Astrocyte (in vitro differentiated cells and primary cell): ENCODE data around the gene TEX14. TPM values are rescaled to one million over a fixed set of nuclear protein-coding genes. Genes with fewer than 3 reads are reported as not detected.
A peak's percentile ranks its signal among the peaks of the same experiment; 100 is the strongest.

ENCODE experiments used
- DNase-seq: peaks from one replicate; pipeline ENCODE4 v3.0.0-alpha.2; 2010; ENCODE audit warnings: low read depth
- FAIRE-seq: peaks from 2 replicates; lab custom pipeline; 2011; peaks lifted over from hg19 to GRCh38; lab: Jason Lieb, UNC
- H2AFZ ChIP-seq: 2 replicates; pipeline ENCODE4 v1.6.0; 2012; ENCODE audit warnings: low read depth, low read length, inconsistent platforms
- H3K27ac ChIP-seq: 2 replicates; pipeline ENCODE4 v1.5.1; 2011; ENCODE audit warnings: low read depth, low read length, inconsistent platforms
- H3K27me3 ChIP-seq: 2 replicates; pipeline ENCODE4 v1.6.0; 2011; ENCODE audit warnings: low read length, inconsistent platforms; ENCODE audit not compliant: insufficient read depth
- H3K36me3 ChIP-seq: 2 replicates; pipeline ENCODE4 v1.5.1; 2011; ENCODE audit warnings: low read length, inconsistent platforms; ENCODE audit not compliant: insufficient read depth
- H3K4me1 ChIP-seq: 2 replicates; pipeline ENCODE4 v1.5.1; 2011; ENCODE audit warnings: low read length, inconsistent platforms; ENCODE audit not compliant: insufficient read depth
- H3K4me2 ChIP-seq: 2 replicates; pipeline ENCODE4 v1.6.0; 2012; ENCODE audit warnings: low read length, inconsistent platforms
- H3K4me3 ChIP-seq: 2 replicates; pipeline ENCODE4 v1.5.1; 2011; ENCODE audit warnings: low read depth, mild to moderate bottlenecking, low read length, inconsistent platforms; ENCODE audit not compliant: insufficient read depth
- H3K79me2 ChIP-seq: 2 replicates; pipeline ENCODE4 v1.6.0; 2012; ENCODE audit warnings: mild to moderate bottlenecking, low read length, inconsistent platforms; ENCODE audit not compliant: insufficient read depth
- H3K9ac ChIP-seq: 2 replicates; pipeline ENCODE4 v1.6.0; 2012; ENCODE audit warnings: mild to moderate bottlenecking, low read length, inconsistent platforms
- H3K9me3 ChIP-seq: 2 replicates; pipeline ENCODE4 v1.5.1; 2012; ENCODE audit warnings: low read depth, mild to moderate bottlenecking, low read length, inconsistent platforms; ENCODE audit not compliant: insufficient read depth
- H4K20me1 ChIP-seq: 2 replicates; pipeline ENCODE4 v1.6.0; 2012; ENCODE audit warnings: low read length, inconsistent platforms; ENCODE audit not compliant: insufficient read depth
- H3K27ac Mint-ChIP-seq: one replicate; pipeline ENCODE4 v1.8.0; 2021; ENCODE audit warnings: mild to moderate bottlenecking, mixed read lengths; ENCODE audit not compliant: unreplicated experiment
- H3K27me3 Mint-ChIP-seq: one replicate; pipeline ENCODE4 v1.8.0; 2021; ENCODE audit warnings: low read depth, mixed read lengths; ENCODE audit not compliant: unreplicated experiment
- H3K36me3 Mint-ChIP-seq: one replicate; pipeline ENCODE4 v1.8.0; 2021; ENCODE audit warnings: low read depth, mixed read lengths; ENCODE audit not compliant: unreplicated experiment
- H3K4me1 Mint-ChIP-seq: one replicate; pipeline ENCODE4 v1.8.0; 2021; ENCODE audit warnings: low read depth, mixed read lengths; ENCODE audit not compliant: unreplicated experiment
- H3K4me3 Mint-ChIP-seq: one replicate; pipeline ENCODE4 v1.8.0; 2021; ENCODE audit warnings: mild to moderate bottlenecking, moderate library complexity, mixed read lengths; ENCODE audit not compliant: unreplicated experiment
- H3K9me3 Mint-ChIP-seq: one replicate; pipeline ENCODE4 v1.8.0; 2021; ENCODE audit warnings: mild to moderate bottlenecking, mixed read lengths; ENCODE audit not compliant: unreplicated experiment
- CTCF ChIP-seq: IDR thresholded peaks from 2 replicates; pipeline ENCODE4 v1.5.1; 2011; ENCODE audit warnings: low read depth, mild to moderate bottlenecking, inconsistent platforms, low read length, moderate library complexity; ENCODE audit not compliant: insufficient read depth
- EZH2 ChIP-seq: IDR thresholded peaks from 2 replicates; pipeline ENCODE4 v1.6.1; 2012; ENCODE audit warnings: mild to moderate bottlenecking, low read length, inconsistent platforms; ENCODE audit not compliant: insufficient read depth
- total RNA-seq: library from RNA; stranded (reverse); gene quantifications from 2 replicates; pipeline ENCODE4 v1.2.1, GENCODE V29; 2021

The TEX14 gene
- total RNA-seq, 1 donor from 2014 or later: 0.09 TPM

GRCh38 chr17:58632324-58633314 lies 59.2 kb downstream of the TEX14 start:
- no peaks in the 10 kb centered on the region for H3K79me2 ChIP-seq
- no peak for TF ChIP-seq EZH2
- no peak for TF ChIP-seq CTCF
- peak overlapping the region; percentile 71 for H3K4me2 ChIP-seq
- no peaks in the 10 kb centered on the region for H3K4me1 ChIP-seq
- peak overlapping the region; percentile 92 for H3K9ac ChIP-seq
- DNase-seq (no peak), FAIRE-seq (no peak)
- no peaks in the 10 kb centered on the region for H3K9me3 ChIP-seq
- Mint-ChIP-seq H3K4me1 (no peaks in the 10 kb centered on the region), H3K4me3 (no peak overlapping the region), H3K9me3 (no peaks in the 10 kb centered on the region), H3K27me3 (peaks cover 2% of the 10 kb centered on the region), H3K27ac (no peak overlapping the region), H3K36me3 (no peaks in the 10 kb centered on the region)
- peak overlapping the region; percentile 99 for H3K27ac ChIP-seq
- H2AFZ ChIP-seq: peak overlapping the region; percentile 74
- H3K4me3 ChIP-seq: peak overlapping the region; percentile 54
- no peaks in the 10 kb centered on the region for H3K27me3 ChIP-seq
- no peaks in the 10 kb centered on the region for H3K36me3 ChIP-seq
- H4K20me1 ChIP-seq: no peaks in the 10 kb centered on the region

- no peaks in the 10 kb centered on the region for H3K36me3 Mint-ChIP-seq
- H3K79me2 ChIP-seq: no peaks in the 10 kb centered on the region
Observed at GRCh38 chr17:58631523-58632323, 60.1 kb downstream of the TEX14 start.

More at GRCh38 chr17:58631523-58632323, 60.1 kb downstream of the TEX14 start:
- Mint-ChIP-seq H3K27ac (no peak overlapping the region), H3K27me3 (peaks cover 2% of the 10 kb centered on the region), H3K4me3 (no peak overlapping the region), H3K4me1 (no peaks in the 10 kb centered on the region), H3K9me3 (no peaks in the 10 kb centered on the region)
- Histone ChIP-seq H3K27ac (peak overlapping the region; percentile 99), H3K4me1 (no peaks in the 10 kb centered on the region), H2AFZ (peak overlapping the region; percentile 74), H3K9me3 (no peaks in the 10 kb centered on the region), H3K9ac (peak overlapping the region; percentile 92), H3K4me3 (peak overlapping the region; percentile 54), H4K20me1 (no peaks in the 10 kb centered on the region), H3K36me3 (no peaks in the 10 kb centered on the region), H3K4me2 (peak overlapping the region; percentile 71), H3K27me3 (peaks cover 3% of the 10 kb centered on the region)
- peak; percentile 99 for DNase-seq
- TF ChIP-seq EZH2 (no peak), CTCF (no peak)
- peak; percentile 68 for FAIRE-seq
